GM10266 (cell line): ENCODE measurements around the gene LYST.

Source experiments
- DNase-seq: peaks from one replicate; pipeline ENCODE4 v3.0.0; 2012; ENCODE audit errors: extremely low spot score
- CTCF ChIP-seq: IDR thresholded peaks from 2 replicates; pipeline ENCODE4 v1.5.1; 2012; ENCODE audit warnings: mild to moderate bottlenecking, low read depth; ENCODE audit not compliant: control insufficient read depth, insufficient read depth; ENCODE audit errors: missing control alignments

Gene LYST

DNA sequence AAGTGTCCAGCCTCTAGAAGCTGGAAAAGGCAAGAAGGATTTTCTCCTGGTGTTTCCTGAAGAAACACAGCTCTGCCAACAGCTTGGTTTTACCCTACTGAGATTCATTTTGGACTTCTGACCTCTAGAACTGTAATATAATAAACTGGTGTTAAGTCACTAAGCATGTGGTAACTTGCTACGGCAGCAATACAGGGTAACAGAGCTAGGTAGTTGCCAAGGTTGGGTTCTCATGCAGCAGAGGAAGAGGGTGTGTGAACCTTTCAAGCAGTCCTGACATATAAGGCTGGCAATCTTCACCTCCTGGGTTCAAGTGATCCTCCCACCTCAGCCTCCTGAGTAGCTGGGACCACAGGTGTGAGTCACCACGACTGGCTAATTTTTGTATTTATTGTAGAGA, 253.1 kb downstream of the LYST start:
- DNase-seq = no peak
- TF ChIP-seq CTCF = no peak

DNA sequence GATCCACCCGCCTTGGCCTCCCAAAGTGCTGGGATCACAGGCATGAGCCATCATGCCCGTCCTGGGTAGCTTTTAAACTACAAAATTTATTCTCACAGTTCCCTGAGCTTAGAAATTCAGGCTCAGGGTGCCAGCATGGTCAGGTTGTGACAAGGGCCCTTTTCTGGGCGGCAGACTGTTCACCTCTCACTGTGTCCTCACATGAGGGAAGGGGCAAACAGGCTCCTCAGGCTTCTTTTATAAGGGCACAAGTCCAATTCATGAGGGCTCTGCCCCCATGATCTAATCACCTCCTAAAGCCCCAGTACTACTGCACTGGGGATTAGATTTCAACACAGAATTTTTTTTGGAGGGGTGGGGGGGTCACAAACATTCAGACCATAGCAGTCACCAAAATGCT, 253.9 kb downstream of the LYST start:
- DNase-seq = no peak
- no peak for TF ChIP-seq CTCF
